Cardiac fibroblast (primary cell): Measurements from ENCODE around the gene ATOX1.

Experiments
- DNase-seq, 2 donors: peaks; one replicate each; pipeline versions ENCODE4 v3.0.0 to v3.0.0-alpha.2; 2010; ENCODE audit warnings: low read depth in 2 of 2
- H3K4me3 ChIP-seq, 2 donors: replicated peaks in 1 of 2; 1 replicate in 1 of 2; 2 replicates in 1 of 2; pipeline ENCODE4 v1.5.1; 2011; ENCODE audit warnings: low read depth in 2 of 2, low read length in 2 of 2, mild to moderate bottlenecking in 2 of 2, moderate library complexity in 1 of 2
- TF ChIP-seq, protein P1 (sequence below): IDR thresholded peaks from one replicate; pipeline ENCODE4 v1.5.1; 2011; ENCODE audit warnings: low read depth, mild to moderate bottlenecking, low read length, inconsistent platforms

The ATOX1 gene

DNA sequence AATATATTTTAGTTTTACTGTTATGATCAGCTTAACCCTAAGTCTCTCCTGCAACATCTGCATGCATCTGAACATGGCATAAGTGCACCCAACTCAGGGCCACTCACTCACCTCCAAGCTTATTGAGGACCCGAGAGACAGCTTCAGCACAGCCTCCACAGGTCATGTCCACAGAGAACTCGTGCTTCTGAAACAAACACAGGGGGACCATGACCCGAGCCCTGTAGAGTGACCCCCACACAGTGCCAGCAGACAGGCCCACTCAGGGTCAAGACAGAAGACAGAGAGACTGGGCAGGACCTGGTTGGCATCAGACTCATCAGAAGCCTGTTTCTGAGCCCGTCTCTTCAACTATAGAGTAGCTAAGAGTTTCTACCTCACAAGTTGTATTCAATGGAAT is 6.8 kb downstream of the ATOX1 start:
- TF ChIP-seq, protein P1, sequence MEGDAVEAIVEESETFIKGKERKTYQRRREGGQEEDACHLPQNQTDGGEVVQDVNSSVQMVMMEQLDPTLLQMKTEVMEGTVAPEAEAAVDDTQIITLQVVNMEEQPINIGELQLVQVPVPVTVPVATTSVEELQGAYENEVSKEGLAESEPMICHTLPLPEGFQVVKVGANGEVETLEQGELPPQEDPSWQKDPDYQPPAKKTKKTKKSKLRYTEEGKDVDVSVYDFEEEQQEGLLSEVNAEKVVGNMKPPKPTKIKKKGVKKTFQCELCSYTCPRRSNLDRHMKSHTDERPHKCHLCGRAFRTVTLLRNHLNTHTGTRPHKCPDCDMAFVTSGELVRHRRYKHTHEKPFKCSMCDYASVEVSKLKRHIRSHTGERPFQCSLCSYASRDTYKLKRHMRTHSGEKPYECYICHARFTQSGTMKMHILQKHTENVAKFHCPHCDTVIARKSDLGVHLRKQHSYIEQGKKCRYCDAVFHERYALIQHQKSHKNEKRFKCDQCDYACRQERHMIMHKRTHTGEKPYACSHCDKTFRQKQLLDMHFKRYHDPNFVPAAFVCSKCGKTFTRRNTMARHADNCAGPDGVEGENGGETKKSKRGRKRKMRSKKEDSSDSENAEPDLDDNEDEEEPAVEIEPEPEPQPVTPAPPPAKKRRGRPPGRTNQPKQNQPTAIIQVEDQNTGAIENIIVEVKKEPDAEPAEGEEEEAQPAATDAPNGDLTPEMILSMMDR: no peak
- DNase-seq: no peak
- H3K4me3 ChIP-seq: no peak overlapping the region

DNA sequence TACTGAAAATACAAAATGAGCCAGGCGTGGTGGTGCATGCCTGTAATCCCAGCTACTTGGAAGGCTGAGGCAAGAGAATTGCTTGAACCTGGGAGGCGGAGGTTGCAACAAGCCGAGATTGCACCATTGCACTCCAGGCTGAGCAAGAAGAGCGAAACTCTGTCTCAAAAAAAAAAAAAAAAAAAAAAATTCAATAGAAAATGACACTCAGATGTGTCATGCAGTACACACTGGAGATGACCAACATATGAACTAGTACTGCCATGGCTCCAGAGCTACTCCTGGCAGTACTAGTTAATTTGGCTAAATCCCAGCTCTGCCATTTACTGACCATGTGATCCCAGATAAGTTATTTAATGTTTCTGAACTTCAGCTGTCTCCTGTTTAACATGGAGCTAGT is 7.3 kb downstream of the ATOX1 start:
- TF ChIP-seq, protein P1: no peak
- DNase-seq: peak; percentile 39 to 70
- H3K4me3 ChIP-seq: no peak overlapping the region

DNA sequence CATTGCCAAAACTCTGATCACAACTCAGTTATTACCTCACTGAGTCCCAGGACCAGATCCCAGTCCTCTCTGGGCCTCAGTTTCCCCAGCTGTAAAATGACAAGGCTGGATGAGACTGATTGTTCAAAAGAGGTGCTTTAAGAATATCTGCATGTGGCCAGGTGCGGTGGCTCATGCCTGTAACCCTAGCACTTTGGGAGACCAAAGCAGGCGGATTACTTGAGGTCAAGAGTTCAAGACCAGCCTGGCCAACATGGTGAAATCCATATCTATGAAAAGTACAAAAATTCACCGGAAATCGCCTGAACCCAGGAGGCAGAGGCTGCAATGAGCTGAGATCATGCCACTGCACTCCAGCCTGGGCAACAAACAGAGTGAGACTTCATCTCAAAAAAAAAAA is 8.3 kb downstream of the ATOX1 start:
- TF ChIP-seq, protein P1: no peak
- no peak for DNase-seq
- no peak overlapping the region for H3K4me3 ChIP-seq

DNA sequence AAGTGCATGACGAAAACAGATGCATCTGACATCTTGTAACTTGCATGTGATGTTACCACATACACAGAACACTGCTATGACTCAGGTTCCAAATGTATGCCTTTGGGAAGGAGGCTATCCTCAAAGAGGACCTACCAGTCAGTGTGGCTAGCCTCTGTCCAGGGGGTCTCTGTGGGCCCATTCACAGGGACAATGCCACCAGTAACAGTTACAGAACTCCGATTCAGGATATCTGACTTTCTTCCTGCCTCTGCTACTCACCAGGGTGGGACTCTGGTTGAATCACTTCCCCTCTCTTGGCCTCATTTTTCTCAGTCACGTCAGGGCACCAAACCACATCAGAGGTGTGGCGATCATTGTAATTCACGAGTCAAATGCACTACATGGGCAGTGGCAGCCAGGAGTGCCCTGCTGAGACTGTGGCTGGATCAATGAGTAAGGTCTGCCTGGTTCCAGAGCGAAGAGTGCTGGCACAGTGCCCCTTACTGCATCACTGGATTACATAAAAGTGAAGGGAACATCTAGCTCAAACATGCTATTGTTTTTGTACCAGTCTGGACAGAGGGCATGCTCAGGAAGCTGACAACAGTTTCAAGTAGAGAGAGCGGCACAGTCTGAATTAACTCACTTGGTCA is 13.2 kb downstream of the ATOX1 start:
- peak; percentile 82 to 94 for DNase-seq
- TF ChIP-seq, protein P1: no peak
- no peak overlapping the region for H3K4me3 ChIP-seq

DNA sequence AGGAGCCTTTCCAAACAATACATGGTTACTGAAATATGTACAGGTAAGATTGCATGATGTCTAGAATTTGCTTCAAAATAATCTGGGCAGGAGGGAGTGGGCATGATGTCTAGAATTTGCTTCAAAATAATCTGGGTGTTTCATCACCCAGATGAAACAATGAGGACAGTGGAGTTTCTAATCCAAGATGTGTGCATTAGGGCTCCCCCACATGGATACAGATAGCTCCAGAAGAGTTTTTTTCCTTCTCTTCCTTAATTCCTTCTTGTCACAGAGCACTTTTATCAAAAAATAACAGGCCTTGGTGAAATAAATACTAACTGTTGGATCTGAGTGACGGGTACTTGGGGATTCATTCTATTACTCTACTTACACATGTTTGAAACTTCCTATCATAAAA is 14.9 kb downstream of the ATOX1 start:
- H3K4me3 ChIP-seq: no peak overlapping the region
- peak in 1 of 2 donors; percentile 26 for DNase-seq
- TF ChIP-seq, protein P1: no peak

DNA sequence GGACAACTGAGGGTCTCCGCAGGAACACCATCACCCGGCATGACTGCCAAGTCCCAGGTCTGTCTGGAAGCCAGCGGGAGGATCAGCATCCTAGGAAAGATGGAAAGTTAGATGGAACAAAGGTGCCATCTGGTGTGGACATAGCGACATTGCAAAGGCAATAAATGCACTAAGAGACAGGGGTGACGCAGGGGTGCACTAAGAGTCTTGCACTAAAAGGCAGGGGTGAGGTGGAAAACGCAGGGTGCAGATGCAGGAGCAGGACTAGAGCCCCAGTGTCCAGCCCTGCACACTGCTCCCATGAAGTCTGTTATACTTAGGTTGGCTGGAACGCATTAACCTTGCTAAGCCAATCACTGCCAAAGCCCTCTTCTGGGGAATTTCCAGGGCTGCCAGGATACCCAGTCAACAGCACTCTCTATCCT is 15.5 kb downstream of the ATOX1 start:
- TF ChIP-seq, protein P1: peak; percentile 69
- H3K4me3 ChIP-seq: no peak overlapping the region
- peak; percentile 74 to 84 for DNase-seq
